NCI-H2196 (cell line): ENCODE measurements around the gene NRXN2.
"Not testable (repeated sequence)": the region's sequence is repeated elsewhere in the genome, so short reads cannot be mapped to it uniquely, and the experiment has no call there.

Experiments
- DNase-seq: peaks from one replicate; lab custom pipeline; 2025; ENCODE audit not compliant: unreplicated experiment; lab: John Stamatoyannopoulos, UW

The NRXN2 gene

GRCh38 chr11:64677441-64678023 is 45.5 kb downstream of the NRXN2 start:
- no peak for DNase-seq

- no peak for DNase-seq
These were observed 46.8 kb downstream of the NRXN2 start for GRCh38 chr11:64676261-64676615.

- no peak for DNase-seq
These were observed 47.3 kb downstream of the NRXN2 start for GRCh38 chr11:64675450-64676260.

- DNase-seq: no peak
These were observed 48.2 kb downstream of the NRXN2 start for GRCh38 chr11:64674774-64675173.

GRCh38 chr11:64673279-64673678 is 49.7 kb downstream of the NRXN2 start:
- DNase-seq: no peak

GRCh38 chr11:64672875-64673274 is 50.1 kb downstream of the NRXN2 start:
- DNase-seq: no peak

GRCh38 chr11:64670975-64671374 is 52.0 kb downstream of the NRXN2 start:
- DNase-seq: no peak

GRCh38 chr11:64667154-64667745 is 55.7 kb downstream of the NRXN2 start:
- no peak for DNase-seq

GRCh38 chr11:64665411-64665821 is 57.6 kb downstream of the NRXN2 start:
- DNase-seq: peak; percentile 45

GRCh38 chr11:64664236-64664870 is 58.6 kb downstream of the NRXN2 start:
- not testable (repeated sequence) for DNase-seq

GRCh38 chr11:64663656-64664055 is 59.3 kb downstream of the NRXN2 start:
- DNase-seq: no peak

GRCh38 chr11:64661614-64662013 is 61.4 kb downstream of the NRXN2 start:
- DNase-seq: no peak

- DNase-seq: no peak
These were observed 61.9 kb downstream of the NRXN2 start for GRCh38 chr11:64661146-64661545.

GRCh38 chr11:64660706-64661105 is 62.3 kb downstream of the NRXN2 start:
- DNase-seq: no peak

GRCh38 chr11:64660205-64660604 is 62.8 kb downstream of the NRXN2 start:
- no peak for DNase-seq

- no peak for DNase-seq
These were observed 63.4 kb downstream of the NRXN2 start for GRCh38 chr11:64659417-64660144.

GRCh38 chr11:64658265-64658664 is 64.7 kb downstream of the NRXN2 start:
- no peak for DNase-seq

- no peak for DNase-seq
These were observed 66.1 kb downstream of the NRXN2 start for GRCh38 chr11:64656862-64657261.

- no peak for DNase-seq
These were observed 66.9 kb downstream of the NRXN2 start for GRCh38 chr11:64655941-64656601.

GRCh38 chr11:64654958-64655541 is 67.9 kb downstream of the NRXN2 start:
- no peak for DNase-seq
